ENCODE measurements around the gene TPSAB1.

- TF ChIP-seq, protein P1, sequence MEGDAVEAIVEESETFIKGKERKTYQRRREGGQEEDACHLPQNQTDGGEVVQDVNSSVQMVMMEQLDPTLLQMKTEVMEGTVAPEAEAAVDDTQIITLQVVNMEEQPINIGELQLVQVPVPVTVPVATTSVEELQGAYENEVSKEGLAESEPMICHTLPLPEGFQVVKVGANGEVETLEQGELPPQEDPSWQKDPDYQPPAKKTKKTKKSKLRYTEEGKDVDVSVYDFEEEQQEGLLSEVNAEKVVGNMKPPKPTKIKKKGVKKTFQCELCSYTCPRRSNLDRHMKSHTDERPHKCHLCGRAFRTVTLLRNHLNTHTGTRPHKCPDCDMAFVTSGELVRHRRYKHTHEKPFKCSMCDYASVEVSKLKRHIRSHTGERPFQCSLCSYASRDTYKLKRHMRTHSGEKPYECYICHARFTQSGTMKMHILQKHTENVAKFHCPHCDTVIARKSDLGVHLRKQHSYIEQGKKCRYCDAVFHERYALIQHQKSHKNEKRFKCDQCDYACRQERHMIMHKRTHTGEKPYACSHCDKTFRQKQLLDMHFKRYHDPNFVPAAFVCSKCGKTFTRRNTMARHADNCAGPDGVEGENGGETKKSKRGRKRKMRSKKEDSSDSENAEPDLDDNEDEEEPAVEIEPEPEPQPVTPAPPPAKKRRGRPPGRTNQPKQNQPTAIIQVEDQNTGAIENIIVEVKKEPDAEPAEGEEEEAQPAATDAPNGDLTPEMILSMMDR (IDR thresholded peaks at IDR 0.05; ENCODE audit: low read depth, low read length), result peak; percentile 71
- no peak for TF ChIP-seq EZH2phosphoT487 (IDR thresholded peaks at IDR 0.05; ENCODE audit: low read depth)
Observed at GRCh38 chr16:1194665-1195392, 45.7 kb upstream of the TPSAB1 start.
